Panc1 (cell line): ENCODE measurements around the gene PIN1.

Experiments used
- TCF7L2 ChIP-seq: IDR thresholded peaks from 2 replicates; pipeline ENCODE4 v1.6.1; 2011; ENCODE audit warnings: mild to moderate bottlenecking, low read depth, low read length, inconsistent platforms
- TF ChIP-seq, protein P1 (sequence below): fragments of 450-650 bp; IDR thresholded peaks from 2 replicates; pipeline ENCODE4 v1.5.1; 2017; ENCODE audit warnings: mild to moderate bottlenecking

DNA sequence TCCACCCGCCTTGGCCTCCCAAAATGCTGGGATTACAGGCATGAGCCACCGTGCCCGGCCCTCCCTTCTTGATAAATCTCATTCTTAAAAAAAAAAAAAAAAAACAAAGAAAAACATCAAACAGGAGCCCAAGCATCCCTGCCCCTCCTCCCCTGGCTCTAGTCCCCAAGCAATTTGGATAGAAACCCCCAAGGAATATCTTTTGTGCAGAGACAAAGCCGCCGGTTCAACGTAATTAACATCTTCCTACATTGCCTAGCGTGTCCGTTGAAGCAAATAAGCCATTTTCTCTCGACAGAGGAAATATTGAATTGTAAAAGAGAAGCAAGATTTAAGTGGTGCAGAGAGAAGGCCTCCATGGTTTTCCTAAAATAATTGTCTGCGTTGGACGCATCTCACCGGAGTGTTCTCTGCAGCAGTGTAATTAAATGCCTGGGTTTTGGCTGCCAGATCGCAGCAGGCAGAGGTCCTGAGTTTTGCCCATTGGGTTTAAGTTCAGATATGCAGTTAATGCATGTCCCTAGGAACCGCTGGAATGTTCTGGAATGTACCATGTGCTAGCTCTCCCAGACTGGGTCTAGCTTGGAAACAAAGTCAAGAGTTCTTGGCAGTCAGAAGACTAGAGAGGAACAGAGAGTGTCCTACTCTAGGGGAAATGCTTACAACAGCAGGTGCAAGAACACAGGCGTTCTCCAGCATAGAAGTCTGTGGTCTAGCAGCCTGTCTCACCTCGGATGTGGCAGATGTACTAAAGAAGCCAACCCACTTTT is 30.8 kb downstream of the PIN1 start:
- TF ChIP-seq, protein P1, sequence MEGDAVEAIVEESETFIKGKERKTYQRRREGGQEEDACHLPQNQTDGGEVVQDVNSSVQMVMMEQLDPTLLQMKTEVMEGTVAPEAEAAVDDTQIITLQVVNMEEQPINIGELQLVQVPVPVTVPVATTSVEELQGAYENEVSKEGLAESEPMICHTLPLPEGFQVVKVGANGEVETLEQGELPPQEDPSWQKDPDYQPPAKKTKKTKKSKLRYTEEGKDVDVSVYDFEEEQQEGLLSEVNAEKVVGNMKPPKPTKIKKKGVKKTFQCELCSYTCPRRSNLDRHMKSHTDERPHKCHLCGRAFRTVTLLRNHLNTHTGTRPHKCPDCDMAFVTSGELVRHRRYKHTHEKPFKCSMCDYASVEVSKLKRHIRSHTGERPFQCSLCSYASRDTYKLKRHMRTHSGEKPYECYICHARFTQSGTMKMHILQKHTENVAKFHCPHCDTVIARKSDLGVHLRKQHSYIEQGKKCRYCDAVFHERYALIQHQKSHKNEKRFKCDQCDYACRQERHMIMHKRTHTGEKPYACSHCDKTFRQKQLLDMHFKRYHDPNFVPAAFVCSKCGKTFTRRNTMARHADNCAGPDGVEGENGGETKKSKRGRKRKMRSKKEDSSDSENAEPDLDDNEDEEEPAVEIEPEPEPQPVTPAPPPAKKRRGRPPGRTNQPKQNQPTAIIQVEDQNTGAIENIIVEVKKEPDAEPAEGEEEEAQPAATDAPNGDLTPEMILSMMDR = no peak
- TF ChIP-seq TCF7L2 = no peak
